Measurements from ENCODE around the gene ZNF587B. TPM values are rescaled to one million over a fixed set of nuclear protein-coding genes. Genes with fewer than 3 reads are reported as not detected.

The ZNF587B gene
- polyA plus RNA-seq, 3 donors, result 0.18 to 6.6 (median 0.56) TPM

Other genes starting within 250 kb of the ZNF587B start
- 1 to 10 TPM in 2 of 3 donors, under 1 TPM in 1; 0.51 to 1.1 (median 1.0) TPM for gene ZIK1, start 246.2 kb upstream of the ZNF587B start, polyA plus RNA-seq
- gene ZNF530, start 230.4 kb upstream of the ZNF587B start, polyA plus RNA-seq, result 1 to 10 TPM in 1 of 3 donors, under 1 TPM in 2; 0.72 to 1.3 (median 0.84) TPM
- gene ZNF134, start 216.1 kb upstream of the ZNF587B start, polyA plus RNA-seq, result 1 to 10 TPM; 2.2 to 5.4 (median 3.3) TPM
- 10 to 100 TPM in 1 of 3 donors, 1 to 10 TPM in 2; 4.5 to 13.9 (median 6.1) TPM for gene ZNF211, start 197.1 kb upstream of the ZNF587B start, polyA plus RNA-seq
- not detected for gene ZSCAN4, start 161.4 kb upstream of the ZNF587B start, polyA plus RNA-seq
- gene ZNF551, start 148.3 kb upstream of the ZNF587B start, polyA plus RNA-seq, result 1 to 10 TPM; 1.1 to 3.3 (median 2.3) TPM
- under 1 TPM in 1 of 3 donors, not detected in 2; 0.52 TPM for gene ZNF154, start 121.1 kb upstream of the ZNF587B start, polyA plus RNA-seq
- 1 to 10 TPM; 4.0 to 4.8 (median 4.5) TPM for gene ZNF671, start 102.7 kb upstream of the ZNF587B start, polyA plus RNA-seq
- 1 to 10 TPM; 1.9 to 4.4 (median 2.9) TPM for gene ZNF776, start 83.5 kb upstream of the ZNF587B start, polyA plus RNA-seq
- 10 to 100 TPM in 2 of 3 donors, 1 to 10 TPM in 1; 7.7 to 10.5 (median 10.2) TPM for gene ZNF586, start 60.6 kb upstream of the ZNF587B start, polyA plus RNA-seq
- gene ZNF552, start 15.4 kb upstream of the ZNF587B start, polyA plus RNA-seq, result 1 to 10 TPM; 2.0 to 4.3 (median 2.9) TPM
- 10 to 100 TPM in 1 of 3 donors, 1 to 10 TPM in 1, under 1 TPM in 1; 0.41 to 15.0 (median 2.9) TPM for gene ZNF587, start 19.6 kb downstream of the ZNF587B start, polyA plus RNA-seq
- 1 to 10 TPM; 2.5 to 6.3 (median 3.8) TPM for gene ZNF814, start 58.7 kb downstream of the ZNF587B start, polyA plus RNA-seq
- 1 to 10 TPM in 1 of 3 donors, under 1 TPM in 2; 0.39 to 6.8 (median 0.70) TPM for gene ZNF417, start 86.3 kb downstream of the ZNF587B start, polyA plus RNA-seq
- gene ZNF418, start 105.1 kb downstream of the ZNF587B start, polyA plus RNA-seq, result 1 to 10 TPM in 1 of 3 donors, under 1 TPM in 1, not detected in 1; 0.74 to 1.4 TPM
- gene ZNF256, start 117.4 kb downstream of the ZNF587B start, polyA plus RNA-seq, result 1 to 10 TPM in 1 of 3 donors, under 1 TPM in 2; 0.51 to 1.3 (median 0.85) TPM
- gene C19orf18, start 144.2 kb downstream of the ZNF587B start, polyA plus RNA-seq, result not detected
- gene ZNF606, start 172.5 kb downstream of the ZNF587B start, polyA plus RNA-seq, result 1 to 10 TPM in 2 of 3 donors, under 1 TPM in 1; 0.87 to 1.7 (median 1.2) TPM
- gene ZSCAN1, start 203.7 kb downstream of the ZNF587B start, polyA plus RNA-seq, result not detected
- gene ZNF135, start 229.0 kb downstream of the ZNF587B start, polyA plus RNA-seq, result under 1 TPM in 2 of 3 donors, not detected in 1; 0.32 to 0.37 TPM

Measured in CD14-positive monocyte (primary cell).